ENCODE data around the gene BIRC6.

DNA sequence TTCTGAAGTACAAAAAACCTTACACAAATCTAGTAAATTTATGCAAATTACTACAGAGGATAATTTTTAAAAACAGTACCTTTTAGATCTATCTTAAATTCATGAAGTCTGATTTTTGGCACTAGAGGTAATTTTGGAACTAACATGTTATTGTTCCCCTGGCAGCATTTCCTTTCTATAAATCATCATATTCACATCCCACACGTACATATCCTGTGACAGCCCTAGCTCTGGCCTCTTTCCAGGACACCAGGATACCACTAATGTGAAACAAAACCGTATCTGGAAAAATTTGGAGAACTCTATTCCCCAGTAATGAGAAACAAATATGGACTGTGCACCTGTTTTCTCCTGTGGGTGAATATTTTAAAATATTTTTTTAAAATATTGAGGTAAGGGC lies 14.0 kb upstream of the BIRC6 start:
- TF ChIP-seq, protein P1, sequence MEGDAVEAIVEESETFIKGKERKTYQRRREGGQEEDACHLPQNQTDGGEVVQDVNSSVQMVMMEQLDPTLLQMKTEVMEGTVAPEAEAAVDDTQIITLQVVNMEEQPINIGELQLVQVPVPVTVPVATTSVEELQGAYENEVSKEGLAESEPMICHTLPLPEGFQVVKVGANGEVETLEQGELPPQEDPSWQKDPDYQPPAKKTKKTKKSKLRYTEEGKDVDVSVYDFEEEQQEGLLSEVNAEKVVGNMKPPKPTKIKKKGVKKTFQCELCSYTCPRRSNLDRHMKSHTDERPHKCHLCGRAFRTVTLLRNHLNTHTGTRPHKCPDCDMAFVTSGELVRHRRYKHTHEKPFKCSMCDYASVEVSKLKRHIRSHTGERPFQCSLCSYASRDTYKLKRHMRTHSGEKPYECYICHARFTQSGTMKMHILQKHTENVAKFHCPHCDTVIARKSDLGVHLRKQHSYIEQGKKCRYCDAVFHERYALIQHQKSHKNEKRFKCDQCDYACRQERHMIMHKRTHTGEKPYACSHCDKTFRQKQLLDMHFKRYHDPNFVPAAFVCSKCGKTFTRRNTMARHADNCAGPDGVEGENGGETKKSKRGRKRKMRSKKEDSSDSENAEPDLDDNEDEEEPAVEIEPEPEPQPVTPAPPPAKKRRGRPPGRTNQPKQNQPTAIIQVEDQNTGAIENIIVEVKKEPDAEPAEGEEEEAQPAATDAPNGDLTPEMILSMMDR (conservative IDR thresholded peaks at IDR 0.05; ENCODE audit: low read length): no peak
- no peak for TF ChIP-seq EZH2phosphoT487 (IDR thresholded peaks at IDR 0.05; ENCODE audit: borderline replicate concordance, low read depth, low read length)
